ENCODE results near the gene SLC7A1. TPM values are rescaled to one million over a fixed set of nuclear protein-coding genes. Genes with fewer than 3 reads are reported as not detected.

SLC7A1 gene
- total RNA-seq, 4 donors from 2014 or later = 26.8 to 44.2 (median 37.5) TPM

DNA sequence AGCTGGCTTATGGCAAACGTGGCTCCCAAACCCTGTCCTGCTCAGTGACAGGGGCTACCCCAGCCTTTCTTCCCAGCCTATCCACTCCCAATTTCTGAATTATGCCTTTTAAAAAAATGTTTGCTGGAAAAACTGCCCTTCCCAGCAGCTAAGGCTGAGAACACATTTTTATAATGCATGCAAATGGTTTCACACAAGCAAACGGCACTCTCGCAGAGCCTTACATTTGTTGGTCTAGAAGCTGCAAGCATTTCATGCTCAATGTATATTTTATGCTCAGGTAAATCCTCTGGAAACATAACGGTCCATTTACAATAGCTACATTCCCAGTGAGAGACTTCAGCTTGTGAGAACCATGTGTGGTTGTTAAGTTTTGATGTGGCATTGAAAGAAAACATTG, 61.4 kb downstream of the SLC7A1 start:
- Histone ChIP-seq H3K27ac (no peak overlapping the region), H3K4me3 (no peak overlapping the region), H3K9me3 (no peaks in the 10 kb centered on the region), H3K36me3 (peaks cover 0 to 30% (median 0%) of the 10 kb centered on the region in 3 donors), H3K4me1 (peaks cover 0 to 27% (median 3%) of the 10 kb centered on the region in 4 donors), H3K27me3 (no peaks in the 10 kb centered on the region)
- no peak for DNase-seq
- TF ChIP-seq, protein P1, sequence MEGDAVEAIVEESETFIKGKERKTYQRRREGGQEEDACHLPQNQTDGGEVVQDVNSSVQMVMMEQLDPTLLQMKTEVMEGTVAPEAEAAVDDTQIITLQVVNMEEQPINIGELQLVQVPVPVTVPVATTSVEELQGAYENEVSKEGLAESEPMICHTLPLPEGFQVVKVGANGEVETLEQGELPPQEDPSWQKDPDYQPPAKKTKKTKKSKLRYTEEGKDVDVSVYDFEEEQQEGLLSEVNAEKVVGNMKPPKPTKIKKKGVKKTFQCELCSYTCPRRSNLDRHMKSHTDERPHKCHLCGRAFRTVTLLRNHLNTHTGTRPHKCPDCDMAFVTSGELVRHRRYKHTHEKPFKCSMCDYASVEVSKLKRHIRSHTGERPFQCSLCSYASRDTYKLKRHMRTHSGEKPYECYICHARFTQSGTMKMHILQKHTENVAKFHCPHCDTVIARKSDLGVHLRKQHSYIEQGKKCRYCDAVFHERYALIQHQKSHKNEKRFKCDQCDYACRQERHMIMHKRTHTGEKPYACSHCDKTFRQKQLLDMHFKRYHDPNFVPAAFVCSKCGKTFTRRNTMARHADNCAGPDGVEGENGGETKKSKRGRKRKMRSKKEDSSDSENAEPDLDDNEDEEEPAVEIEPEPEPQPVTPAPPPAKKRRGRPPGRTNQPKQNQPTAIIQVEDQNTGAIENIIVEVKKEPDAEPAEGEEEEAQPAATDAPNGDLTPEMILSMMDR (IDR thresholded peaks at IDR 0.05) = no peak
- TF ChIP-seq POLR2A (IDR thresholded peaks at IDR 0.05) = no peak

- Histone ChIP-seq H3K9me3 (no peaks in the 10 kb centered on the region), H3K4me1 (peaks cover 0 to 17% (median under 1%) of the 10 kb centered on the region in 4 donors), H3K4me3 (no peak overlapping the region), H3K36me3 (peaks cover 0 to 43% (median 0%) of the 10 kb centered on the region in 3 donors), H3K27ac (no peak overlapping the region), H3K27me3 (no peaks in the 10 kb centered on the region)
- no peak for TF ChIP-seq POLR2A (IDR thresholded peaks at IDR 0.05)
- TF ChIP-seq, protein P1 (IDR thresholded peaks at IDR 0.05) = no peak
- DNase-seq = peak in 1 of 3 donors; percentile 29
These were observed 62.7 kb downstream of the SLC7A1 start for GRCh38 chr13:29532821-29533220.

DNA sequence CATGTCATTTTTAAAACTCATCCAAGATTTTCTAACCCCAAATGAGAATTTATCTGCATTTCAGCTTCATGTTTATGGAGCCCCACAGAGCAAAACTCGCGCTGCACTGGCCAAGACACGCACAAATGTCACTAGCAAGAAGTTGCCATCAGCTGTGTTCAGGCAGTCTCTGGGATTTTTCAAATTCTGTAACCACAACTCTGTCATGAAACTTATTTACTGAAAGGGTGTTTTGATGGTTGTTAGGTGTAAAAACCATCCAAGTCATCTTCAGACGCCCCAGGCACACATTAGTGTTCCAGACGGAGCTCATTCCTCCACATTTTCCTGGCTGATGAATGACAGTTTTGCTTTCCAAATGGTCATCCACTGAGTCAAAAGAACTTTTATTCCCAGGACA, 63.4 kb downstream of the SLC7A1 start:
- peaks cover 0 to 48% (median 0%) of the 10 kb centered on the region in 3 donors for H3K36me3 ChIP-seq
- H3K4me1 ChIP-seq = peaks cover 0 to 10% (median 0%) of the 10 kb centered on the region in 4 donors
- TF ChIP-seq, protein P1 (IDR thresholded peaks at IDR 0.05) = no peak
- H3K27ac ChIP-seq = no peak overlapping the region
- no peak for DNase-seq
- H3K9me3 ChIP-seq = no peaks in the 10 kb centered on the region
- no peaks in the 10 kb centered on the region for H3K27me3 ChIP-seq
- H3K4me3 ChIP-seq = no peak overlapping the region

GRCh38 chr13:29530901-29531300, 64.6 kb downstream of the SLC7A1 start:
- no peak for DNase-seq
- Histone ChIP-seq H3K4me1 (no peaks in the 10 kb centered on the region), H3K9me3 (no peaks in the 10 kb centered on the region), H3K27me3 (no peaks in the 10 kb centered on the region), H3K4me3 (no peak overlapping the region), H3K36me3 (peaks cover 0 to 48% (median 0%) of the 10 kb centered on the region in 3 donors), H3K27ac (no peak overlapping the region)
- TF ChIP-seq, protein P1 (IDR thresholded peaks at IDR 0.05) = no peak
- no peak for TF ChIP-seq POLR2A (IDR thresholded peaks at IDR 0.05)

- peaks cover 0 to 48% (median 0%) of the 10 kb centered on the region in 3 donors for H3K36me3 ChIP-seq
- H3K27me3 ChIP-seq = no peaks in the 10 kb centered on the region
- TF ChIP-seq, protein P1 (IDR thresholded peaks at IDR 0.05) = no peak
- no peak for TF ChIP-seq POLR2A (IDR thresholded peaks at IDR 0.05)
- DNase-seq = no peak
- H3K4me1 ChIP-seq = no peaks in the 10 kb centered on the region
- no peaks in the 10 kb centered on the region for H3K9me3 ChIP-seq
- H3K27ac ChIP-seq = no peak overlapping the region
- no peak overlapping the region for H3K4me3 ChIP-seq
These were observed 65.7 kb downstream of the SLC7A1 start for GRCh38 chr13:29529754-29530153.

DNA sequence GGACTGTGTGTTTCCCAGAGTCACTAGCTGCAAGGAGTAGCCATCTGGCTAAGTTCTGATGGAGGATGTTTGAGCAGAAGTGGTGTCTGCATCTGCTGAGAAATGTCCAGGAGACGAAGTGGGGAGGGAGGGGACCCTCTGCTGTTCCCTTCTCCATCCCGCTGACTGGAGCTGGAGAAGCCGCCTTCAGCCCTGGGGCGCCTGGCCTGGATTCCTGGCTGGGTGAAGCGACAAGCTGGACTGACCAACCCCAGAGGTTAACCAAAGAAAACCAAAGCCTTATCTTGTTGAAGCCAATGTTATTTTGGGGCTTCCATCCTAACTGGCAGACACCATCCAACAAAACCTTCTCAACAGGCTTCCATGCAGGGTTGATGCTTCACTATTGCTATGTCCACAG, 67.6 kb downstream of the SLC7A1 start:
- no peak for TF ChIP-seq POLR2A (IDR thresholded peaks at IDR 0.05)
- TF ChIP-seq, protein P1 (IDR thresholded peaks at IDR 0.05) = no peak
- Histone ChIP-seq H3K36me3 (peaks cover 0 to 61% (median 0%) of the 10 kb centered on the region in 3 donors), H3K4me3 (no peak overlapping the region), H3K27ac (no peak overlapping the region), H3K9me3 (no peaks in the 10 kb centered on the region), H3K4me1 (no peaks in the 10 kb centered on the region), H3K27me3 (no peaks in the 10 kb centered on the region)
- no peak for DNase-seq
